ENCODE measurements around the gene MAN2B1. TPM values are rescaled to one million over a fixed set of nuclear protein-coding genes. Genes with fewer than 3 reads are reported as not detected.

Gene MAN2B1
- total and polyA plus RNA-seq, 2 of the 13 experiments (the other 11 are each of a cell fraction or from before 2014, with no cell fraction given) = 23.6 to 23.8 TPM

DNA sequence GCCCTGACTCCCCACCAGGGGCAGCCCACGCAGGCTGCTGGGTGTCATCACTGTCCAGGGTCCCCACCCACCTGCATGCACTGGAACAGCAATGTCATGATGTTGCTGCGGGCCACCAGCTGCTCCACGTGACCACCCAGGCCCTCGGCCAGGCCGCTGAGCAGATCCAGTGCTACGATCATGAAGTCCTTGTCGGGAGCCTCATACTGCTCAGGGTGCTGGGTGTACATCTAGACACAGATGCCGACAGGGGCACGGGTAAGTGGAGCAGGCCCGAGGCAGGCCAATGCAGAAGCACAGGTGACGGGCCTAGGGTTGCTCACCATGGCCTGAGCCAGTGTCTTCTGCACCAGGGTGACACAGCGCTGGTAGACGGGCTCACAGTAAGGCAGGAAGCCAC lies 38.6 kb upstream of the MAN2B1 start:
- CTCF ChIA-PET (ENCODE audit: low intra/inter-chr PET ratio, low total read pairs) = no interaction called here
- no peaks in the 10 kb centered on the region for H4K20me1 ChIP-seq (ENCODE audit: insufficient read depth, low read length)
- H3K27me3 ChIP-seq (ENCODE audit: control insufficient read depth in 1 of 2, insufficient read depth in 2 of 2, low read length in 2 of 2) = no peaks in the 10 kb centered on the region
- DNase-seq (ENCODE audit: low spot score) (no peak), FAIRE-seq (no peak), ATAC-seq (no peak)
- no peak overlapping the region for H2AFZ ChIP-seq (ENCODE audit: low read length)
- no peak overlapping the region for H3K27ac ChIP-seq (ENCODE audit: extremely low read length, insufficient read depth, low read length)
- BruUV-seq (replicated peaks) = no TSS peak
- POLR2A ChIA-PET = no interaction called here
- 98% methylated on average over 4 of the region's 13 CpGs for WGBS (ENCODE audit: low lambda C conversion rate)
- no peak overlapping the region for H3K4me2 ChIP-seq (ENCODE audit: low read depth, low read length)
- H3K9me3 ChIP-seq (ENCODE audit: low read length) = no peaks in the 10 kb centered on the region
- H3K4me1 ChIP-seq (ENCODE audit: insufficient read depth, low read length) = no peaks in the 10 kb centered on the region
- peaks cover 44 to 77% of the 10 kb centered on the region in 2 experiments for H3K36me3 ChIP-seq (replicated peaks in 1 of 2; ENCODE audit: control insufficient read depth in 1 of 2, insufficient read depth in 2 of 2, low read length in 2 of 2)
- no peak overlapping the region for H3K4me3 ChIP-seq (replicated peaks in 1 of 3; ENCODE audit: insufficient read depth in 1 of 3, low read depth in 2 of 3, low read length in 3 of 3)
- H3K79me2 ChIP-seq (ENCODE audit: insufficient read depth, low read length) = no peaks in the 10 kb centered on the region
- intact Hi-C loops (cut with micrococcal nuclease; ENCODE audit: unreplicated experiment) = no loop called here
- in situ Hi-C loops (cut with HindIII; ENCODE audit: extremely low pct_ligation_motif_present, low pct_unique_long_range_greater_than_20kb) = no loop called here
- TF ChIP-seq ELF3 (CRISPR knock-in tag; IDR thresholded peaks at IDR 0.05) = no peak
- TF ChIP-seq, protein P1, sequence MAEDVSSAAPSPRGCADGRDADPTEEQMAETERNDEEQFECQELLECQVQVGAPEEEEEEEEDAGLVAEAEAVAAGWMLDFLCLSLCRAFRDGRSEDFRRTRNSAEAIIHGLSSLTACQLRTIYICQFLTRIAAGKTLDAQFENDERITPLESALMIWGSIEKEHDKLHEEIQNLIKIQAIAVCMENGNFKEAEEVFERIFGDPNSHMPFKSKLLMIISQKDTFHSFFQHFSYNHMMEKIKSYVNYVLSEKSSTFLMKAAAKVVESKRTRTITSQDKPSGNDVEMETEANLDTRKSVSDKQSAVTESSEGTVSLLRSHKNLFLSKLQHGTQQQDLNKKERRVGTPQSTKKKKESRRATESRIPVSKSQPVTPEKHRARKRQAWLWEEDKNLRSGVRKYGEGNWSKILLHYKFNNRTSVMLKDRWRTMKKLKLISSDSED (CRISPR knock-in tag; IDR thresholded peaks at IDR 0.05) = no peak
- no peak for TF ChIP-seq ZFP82 (CRISPR knock-in tag; IDR thresholded peaks at IDR 0.05; ENCODE audit: borderline replicate concordance)
- TF ChIP-seq NAIF1 (CRISPR knock-in tag; IDR thresholded peaks at IDR 0.05; ENCODE audit: borderline replicate concordance) = no peak
- no peak for TF ChIP-seq GPN1 (CRISPR knock-in tag; IDR thresholded peaks at IDR 0.05; ENCODE audit: borderline replicate concordance)
- TF ChIP-seq AKAP8 (CRISPR knock-in tag; IDR thresholded peaks at IDR 0.05) = no peak
- TF ChIP-seq ZNF30 (CRISPR knock-in tag; IDR thresholded peaks at IDR 0.05) = no peak
- no peak for TF ChIP-seq ZNF234 (CRISPR knock-in tag; conservative IDR thresholded peaks at IDR 0.05)
- no peak for TF ChIP-seq NFRKB (IDR thresholded peaks at IDR 0.05)
- TF ChIP-seq ZNF777 (CRISPR knock-in tag; IDR thresholded peaks at IDR 0.05) = no peak
- H3K9ac ChIP-seq (ENCODE audit: insufficient read depth, low read depth, low read length) = no peak overlapping the region

Data from HepG2 (cell line).